Left cardiac atrium (tissue), 4 donors: ENCODE data around the gene SLC5A2. TPM values are rescaled to one million over a fixed set of nuclear protein-coding genes. Genes with fewer than 3 reads are reported as not detected.
"Not testable (repeated sequence)": the region's sequence is repeated elsewhere in the genome, so short reads cannot be mapped to it uniquely, and the experiment has no call there.

Experiments
- ATAC-seq, 2 donors: fragments of 200-7000 bp; cut with Tn5 transposase; one replicate each; pipeline ENCODE4 v1.9.1; 2020; ENCODE audit warnings: mild to moderate bottlenecking in 2 of 2, moderate library complexity in 2 of 2
- DNase-seq: peaks from one replicate; pipeline ENCODE4 v3.0.0-alpha.2; 2020
- intact Hi-C, 2 donors: fragments of 100-400 bp; cut with DNase I; formaldehyde crosslinking; loops; one replicate each; pipeline versions ENCODE4 v1.14.1 to v1.15.1; 2022 to 2023
- long read RNA-seq: library from polyadenylated mRNA; unstranded; transcript quantifications from one replicate; pipeline ENCODE4 v2.0.0, GENCODE V29; 2021
- total RNA-seq, 2 donors: library from RNA; stranded (reverse); fragmentation: NEBNext Ultra II Directional; extraction: Animal tissue kit (Norgen Biotek cat#: 25700); gene quantifications; one replicate each; pipeline ENCODE4 v1.2.1, GENCODE V29; 2021
- donor health status: DM: no; HTN: yes; CAD: no.
- donor health status: DM: no; HTN: yes; CAD: no; lungs with severe emphysema.
- donor health status: DM: yes; HTN: yes; CAD: no.
- donor health status: Dilated cardiomyopathy.

Gene SLC5A2
- total RNA-seq = not detected
- long read RNA-seq, partial matches to known transcripts = 0 of 2 reads
- long read RNA-seq, other reads (novel, unspliced or antisense) = 2 of 2 reads

- ATAC-seq (no peak), DNase-seq (no peak)
- intact Hi-C loops = no loop called here
These were observed at the start of gene SLC5A2 for GRCh38 chr16:31483081-31483480. Gene SLC5A2, plus strand, starts transcription at chr16:31483123. Its CDS starts 14 bp downstream, at chr16:31483137.

DNA sequence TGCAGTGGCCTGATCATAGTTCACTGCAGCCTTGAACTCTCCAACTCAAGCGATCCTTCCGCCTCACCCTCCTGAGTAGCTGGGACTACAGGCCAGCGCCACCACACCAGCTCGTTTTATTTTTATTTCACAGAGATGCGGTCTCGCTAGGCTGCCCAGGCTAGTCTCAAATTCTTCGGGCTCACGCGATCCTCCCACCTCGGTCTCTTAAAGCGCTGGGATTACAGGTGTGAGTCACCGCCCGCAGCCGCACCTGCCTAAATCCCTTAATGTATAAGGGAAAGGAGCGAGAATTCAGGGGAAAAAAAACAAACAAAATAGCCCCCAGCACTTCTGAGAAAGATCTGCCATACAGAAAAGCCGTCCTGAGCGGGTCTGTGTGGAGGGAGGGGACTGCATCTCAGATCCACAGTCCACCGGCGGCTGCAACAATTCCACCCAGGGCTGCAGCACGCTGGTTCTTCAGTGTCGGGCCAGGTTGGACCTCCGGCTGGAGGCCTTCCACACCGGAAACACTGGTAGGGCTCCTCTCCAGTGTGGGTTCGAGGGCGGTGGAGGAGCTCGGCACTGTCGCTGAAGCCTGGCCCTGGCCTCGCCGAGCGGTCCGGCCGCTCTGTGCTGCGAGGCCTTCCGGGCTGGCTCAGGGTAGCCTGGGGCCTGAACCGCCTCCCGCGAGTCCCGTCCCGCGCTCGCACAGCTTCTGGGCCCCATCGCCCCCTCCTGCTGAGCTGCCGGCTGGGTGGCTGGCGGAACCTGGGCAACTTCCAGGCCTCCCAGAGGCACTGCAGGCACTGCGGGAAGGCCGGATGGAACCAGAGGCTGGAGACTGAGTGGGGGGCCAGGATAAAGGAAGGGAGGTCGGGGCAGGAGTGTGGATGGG is 47.3 kb upstream of the SLC5A2 start:
- DNase-seq = no peak
- no peak for ATAC-seq
- intact Hi-C loops = no loop called here

DNA sequence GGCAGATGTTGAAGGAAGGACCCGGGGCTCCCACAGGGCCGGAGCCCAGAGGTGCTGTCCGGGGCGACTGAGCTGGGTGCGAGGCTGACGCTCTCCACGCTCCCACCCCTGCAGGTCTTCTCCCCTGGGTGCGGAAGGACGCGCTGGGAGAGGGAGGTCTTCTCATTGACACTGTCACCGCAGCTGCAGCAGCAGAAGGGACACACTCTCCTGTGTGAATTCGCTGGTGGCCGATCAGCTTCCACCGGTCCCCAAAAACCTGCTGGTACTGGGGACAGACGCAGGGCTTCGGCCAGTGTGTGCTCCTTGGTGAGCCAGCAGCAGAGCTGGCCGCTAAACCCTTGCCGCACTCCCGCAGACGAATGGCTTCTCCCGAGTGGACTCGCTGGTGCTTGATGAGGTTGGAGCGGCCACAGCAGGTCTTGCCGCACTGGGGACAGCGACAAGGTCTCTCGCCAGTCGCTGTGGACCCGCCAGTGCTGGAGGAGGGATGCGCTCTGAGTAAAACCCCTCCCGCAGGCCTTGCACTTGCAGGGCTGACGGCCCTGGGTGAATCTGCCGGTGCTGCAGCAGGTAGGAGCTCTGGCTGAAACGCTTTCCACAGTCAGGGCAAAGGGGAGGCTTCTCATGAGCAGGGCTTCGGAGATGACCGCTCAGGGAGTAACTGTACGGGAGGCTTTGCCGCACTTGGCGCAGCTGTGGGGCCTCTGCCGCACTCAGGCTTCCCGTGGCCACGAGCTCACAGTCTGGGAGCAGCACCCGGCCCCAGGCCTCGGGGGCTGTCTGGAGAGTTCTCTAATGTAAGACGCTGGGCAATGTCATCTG is 46.5 kb upstream of the SLC5A2 start:
- DNase-seq (no peak), ATAC-seq (no peak)
- intact Hi-C loops = no loop called here

GRCh38 chr16:31438414-31438813 is 44.5 kb upstream of the SLC5A2 start:
- DNase-seq (no peak), ATAC-seq (no peak)
- intact Hi-C loops = no loop called here

DNA sequence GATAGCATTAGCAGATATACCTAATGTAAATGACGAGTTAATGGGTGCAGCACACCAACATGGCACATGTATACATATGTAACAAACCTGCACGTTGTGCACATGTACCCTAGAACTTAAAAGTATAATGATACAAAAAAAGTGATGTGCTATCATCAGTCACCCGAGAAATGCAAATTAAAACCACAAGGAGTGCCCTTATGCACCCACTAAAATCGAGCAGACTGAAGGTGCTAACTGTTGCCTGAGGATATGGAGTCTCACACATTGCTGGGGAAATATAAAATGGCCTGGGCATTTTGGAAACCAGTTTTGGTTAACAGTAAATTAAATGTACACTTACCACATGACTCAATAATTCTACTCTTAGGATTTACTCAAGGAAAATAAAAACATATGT is 43.9 kb upstream of the SLC5A2 start:
- ATAC-seq, intact Hi-C loops, DNase-seq: not testable (repeated sequence)

- DNase-seq (no peak), ATAC-seq (no peak)
- intact Hi-C loops = no loop called here
These were observed 43.4 kb upstream of the SLC5A2 start for GRCh38 chr16:31439519-31439918.

- DNase-seq (no peak), ATAC-seq (no peak)
- intact Hi-C loops = loop anchor here (5.0 to 10.0 kb wide), 3 partner anchors 258 to 458 kb away; partner anchors contain the start of genes FUS (in 1 of the 2) and HSD3B7 (in 1 of the 2)
These were observed 42.3 kb upstream of the SLC5A2 start for GRCh38 chr16:31440516-31441184.

GRCh38 chr16:31441956-31442355 is 41.0 kb upstream of the SLC5A2 start:
- DNase-seq = no peak
- peak in 1 of 2 donors; percentile 3 for ATAC-seq
- intact Hi-C loops = loop anchor here (5.0 to 10.0 kb wide), 3 partner anchors 260 to 460 kb away; partner anchors contain the start of genes FUS (in 1 of the 2) and HSD3B7 (in 1 of the 2)

DNA sequence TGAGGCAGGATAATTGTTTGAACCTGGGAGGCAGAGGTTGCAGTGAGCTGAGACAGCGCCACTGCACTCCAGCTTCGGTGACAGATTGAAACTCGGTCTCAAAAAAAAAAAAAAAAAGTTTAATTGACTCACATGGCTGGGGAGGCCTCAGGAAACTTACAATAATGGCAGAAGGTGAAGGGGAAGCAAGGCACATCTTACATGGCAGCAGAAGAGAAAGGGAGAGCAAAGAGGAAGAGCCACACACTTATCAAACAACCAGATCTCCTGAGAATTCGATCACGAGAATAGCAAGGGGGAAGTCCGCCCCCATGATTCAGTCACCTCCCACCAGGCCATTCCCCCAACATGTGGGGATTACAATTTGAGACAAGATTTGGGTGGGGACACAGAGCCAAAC is 37.0 kb upstream of the SLC5A2 start:
- not testable (repeated sequence) for DNase-seq, ATAC-seq
- intact Hi-C loops = loop anchor here in 1 of 2 donors (10.0 kb wide), 1 partner anchor 461 kb away; the partner anchor contains the start of gene HSD3B7

GRCh38 chr16:31451201-31451600 is 31.7 kb upstream of the SLC5A2 start:
- no peak for DNase-seq
- intact Hi-C loops = loop anchor here in 1 of 2 donors (10.0 kb wide), 1 partner anchor 414 kb away; no protein-coding TSS in a partner anchor
- ATAC-seq = no peak

- intact Hi-C loops = loop anchor here in 1 of 2 donors (10.0 kb wide), 1 partner anchor 413 kb away; no protein-coding TSS in a partner anchor
- peak; percentile 66 for DNase-seq
- ATAC-seq = peak; percentile 71 to 79
These were observed 31.1 kb upstream of the SLC5A2 start for GRCh38 chr16:31451681-31452351.

DNA sequence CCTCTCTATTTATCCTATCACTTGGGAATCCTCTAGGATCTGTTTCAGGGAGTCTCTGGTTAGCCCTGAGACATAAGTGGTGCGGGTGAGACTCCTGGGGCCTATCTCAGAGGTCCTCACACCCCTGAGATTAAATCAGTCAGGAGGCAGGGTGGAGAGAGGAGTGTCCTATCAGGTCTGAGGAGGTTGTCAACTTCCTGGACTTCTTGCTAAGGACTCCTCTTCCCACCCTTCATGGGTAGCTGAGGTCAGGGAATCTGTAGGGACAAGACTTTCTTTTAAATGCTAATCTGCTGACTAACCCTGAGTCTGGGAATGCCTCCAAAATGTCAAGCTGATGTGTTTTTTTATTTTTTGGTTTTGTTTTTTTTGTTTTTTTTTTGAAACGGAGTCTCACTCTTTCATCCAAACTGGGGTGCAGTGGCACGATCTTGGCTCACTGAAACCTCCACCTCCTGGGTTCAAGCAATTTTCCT is 30.3 kb upstream of the SLC5A2 start:
- DNase-seq (no peak), ATAC-seq (peak; percentile 49 to 75)
- intact Hi-C loops = loop anchor here in 1 of 2 donors (10.0 kb wide), 1 partner anchor 412 kb away; no protein-coding TSS in a partner anchor

GRCh38 chr16:31453255-31454204 is 29.4 kb upstream of the SLC5A2 start:
- intact Hi-C loops = loop anchor here in 1 of 2 donors (10.0 kb wide), 1 partner anchor 411 kb away; no protein-coding TSS in a partner anchor
- DNase-seq (peak; percentile 62), ATAC-seq (peak; percentile 17 to 27)

DNA sequence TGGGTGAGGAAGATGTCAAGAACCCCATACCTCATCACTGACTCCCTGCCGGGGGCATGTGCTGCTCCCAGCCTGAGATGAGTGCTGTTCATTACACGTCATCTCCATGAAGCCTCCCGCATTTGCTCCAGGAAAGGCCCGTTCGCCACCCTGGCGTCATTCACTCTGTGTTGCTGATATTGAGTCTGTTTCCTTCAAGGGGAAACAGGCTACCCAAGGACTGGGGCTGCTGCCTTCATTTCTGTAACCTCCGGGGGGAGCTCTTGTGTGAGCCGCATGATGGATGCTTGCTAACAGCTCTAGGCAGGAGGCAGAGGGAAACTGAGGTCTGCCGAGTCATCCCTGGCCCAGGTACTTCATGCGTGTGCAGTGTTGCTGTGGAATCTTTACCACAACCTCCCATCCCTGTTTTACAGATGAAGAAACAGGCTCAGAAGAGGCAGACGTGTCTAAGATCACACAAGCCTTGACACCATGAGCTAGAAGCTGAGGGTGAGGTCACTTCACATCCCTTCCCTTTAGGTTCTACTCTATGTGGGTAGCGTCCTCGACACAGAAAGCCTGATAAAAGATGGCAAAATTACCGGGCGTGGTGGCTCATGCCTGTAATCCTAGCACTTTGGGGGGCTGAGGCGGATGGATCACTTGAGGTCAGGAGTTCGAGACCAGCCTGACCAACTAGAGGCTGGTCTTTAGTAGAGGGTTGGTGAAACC is 27.2 kb upstream of the SLC5A2 start:
- DNase-seq = no peak
- no peak for ATAC-seq
- intact Hi-C loops = loop anchor here in 1 of 2 donors (10.0 kb wide), 1 partner anchor 409 kb away; no protein-coding TSS in a partner anchor

GRCh38 chr16:31456988-31457360 is 25.9 kb upstream of the SLC5A2 start:
- DNase-seq = no peak
- no peak for ATAC-seq
- intact Hi-C loops = loop anchor here in 1 of 2 donors (10.0 kb wide), 1 partner anchor 408 kb away; no protein-coding TSS in a partner anchor
